Raji (cell line): Measurements from ENCODE around the gene ANKS1B.

ENCODE experiments used
- POLR2A ChIP-seq: IDR thresholded peaks from 2 replicates; pipeline ENCODE4 v1.6.1; 2011; ENCODE audit warnings: low read depth, low read length, control low read depth; ENCODE audit not compliant: insufficient read depth

Gene ANKS1B

DNA sequence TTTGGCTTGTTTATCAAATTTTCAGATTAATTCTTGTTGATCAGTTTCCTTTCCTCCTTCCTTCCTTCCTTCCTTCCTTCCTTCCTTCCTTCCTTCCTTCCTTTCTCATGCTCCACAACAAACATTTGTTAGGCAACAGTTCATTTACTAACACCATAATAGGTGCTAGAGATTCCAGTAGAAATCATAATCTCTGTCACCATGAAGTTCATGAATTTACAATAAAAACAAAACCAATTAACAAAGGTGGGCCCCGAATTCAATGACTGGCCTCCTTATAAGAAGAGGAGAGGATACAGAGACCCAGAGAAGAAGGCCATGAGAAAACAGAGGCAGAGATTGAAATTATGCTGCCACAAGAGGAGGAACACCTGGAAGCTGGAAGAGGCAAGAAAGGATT lies 604.0 kb downstream of the ANKS1B start:
- TF ChIP-seq POLR2A, result no peak

DNA sequence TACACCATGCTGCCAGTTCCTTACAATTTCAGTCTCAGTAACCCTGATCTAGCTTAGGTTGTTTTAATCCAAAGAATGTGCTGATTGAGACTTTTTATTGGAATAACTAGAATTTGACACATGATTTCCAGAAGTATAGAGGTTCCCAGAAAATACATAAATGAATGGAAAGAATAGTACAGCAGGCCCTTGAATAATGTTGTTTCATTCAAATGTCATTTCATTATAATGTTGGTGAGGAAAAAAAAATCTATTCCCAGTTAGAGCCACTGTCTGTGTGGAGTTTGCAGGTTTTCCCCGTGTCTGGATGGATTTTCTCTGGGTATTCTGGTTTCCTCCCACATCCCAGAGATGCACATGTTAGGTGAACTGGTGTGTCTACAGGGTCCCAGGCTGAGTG lies 610.7 kb downstream of the ANKS1B start:
- no peak for TF ChIP-seq POLR2A

DNA sequence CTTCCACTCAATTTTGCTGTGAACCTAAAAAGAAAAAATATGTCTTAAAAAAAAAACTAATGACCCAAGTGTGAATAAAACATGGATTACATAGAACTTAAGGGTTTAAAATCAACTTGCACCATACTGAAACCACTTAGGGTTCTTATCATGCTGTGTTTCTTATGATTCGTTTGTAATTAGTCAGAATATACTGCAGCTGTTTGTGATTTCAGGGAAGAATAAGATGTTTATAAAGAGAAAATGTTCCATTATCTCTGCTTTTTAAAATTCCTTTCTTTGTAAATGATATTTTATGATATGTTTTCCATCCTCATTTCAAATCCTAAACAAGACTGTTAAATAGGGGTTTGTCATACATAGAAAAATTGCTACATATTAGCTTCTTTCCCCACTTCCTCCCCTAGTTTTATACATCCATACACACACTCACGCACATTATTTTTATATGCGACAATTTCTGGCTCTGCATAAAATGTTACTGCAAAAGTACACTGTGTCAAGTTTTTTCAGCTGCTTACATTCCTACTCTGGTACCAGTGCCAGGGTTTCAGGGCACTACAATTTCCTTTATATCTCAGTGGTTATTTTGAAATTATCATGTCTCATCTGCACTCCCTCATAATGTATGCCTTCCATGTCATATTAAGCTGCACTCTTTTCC lies 612.3 kb downstream of the ANKS1B start:
- TF ChIP-seq POLR2A, result no peak

DNA sequence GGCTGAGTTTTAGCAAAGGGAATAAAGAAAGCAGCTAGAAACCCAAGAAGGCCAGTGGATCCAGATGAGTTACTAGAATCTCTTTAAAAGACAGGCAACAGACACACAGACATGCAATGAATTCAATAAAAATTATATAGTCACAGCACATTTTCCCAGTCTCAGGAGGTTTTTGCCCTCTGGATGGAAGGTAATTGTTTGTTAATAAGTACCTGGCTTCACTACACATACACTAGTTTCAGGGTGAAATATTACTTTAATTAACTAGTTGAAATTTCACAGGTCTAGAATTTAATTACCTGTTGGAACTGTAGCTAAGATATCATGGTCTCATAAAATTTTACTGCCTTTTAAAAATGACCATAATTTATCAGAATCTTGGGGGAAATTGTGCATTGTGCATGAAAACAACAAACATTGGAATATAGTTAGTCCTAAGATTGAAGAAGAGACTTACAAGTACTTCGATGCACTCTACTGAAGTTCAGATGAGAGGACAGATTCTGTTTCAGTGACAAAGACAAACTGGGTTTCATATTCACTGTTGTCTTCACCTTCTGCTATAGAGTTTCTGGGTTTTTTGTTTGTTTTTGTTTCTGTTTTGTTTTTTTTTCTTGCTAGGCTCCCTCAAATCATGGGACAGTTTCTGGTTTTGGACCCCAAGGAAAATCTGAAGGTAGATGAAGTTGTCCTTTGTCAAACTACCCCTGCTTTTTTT lies 614.2 kb downstream of the ANKS1B start:
- TF ChIP-seq POLR2A, result no peak

DNA sequence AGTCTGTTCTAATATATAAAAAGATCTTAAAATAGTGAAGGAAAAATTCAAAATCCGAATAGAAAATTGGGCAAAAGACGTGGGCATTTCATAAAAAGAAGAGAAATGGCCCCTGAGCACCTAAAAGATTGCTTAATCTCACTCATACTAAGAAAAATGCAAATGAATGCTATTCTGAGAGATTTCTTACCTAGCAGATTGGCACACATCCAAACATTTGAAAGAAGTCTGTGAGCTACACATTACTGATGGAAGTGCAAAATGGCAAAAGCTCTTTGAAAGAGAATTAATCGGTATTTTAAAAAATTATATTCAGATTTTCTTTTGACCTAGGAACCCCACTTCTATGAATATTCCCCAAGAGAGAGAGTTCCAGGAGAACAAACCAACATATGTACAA lies 617.6 kb downstream of the ANKS1B start:
- no peak for TF ChIP-seq POLR2A

DNA sequence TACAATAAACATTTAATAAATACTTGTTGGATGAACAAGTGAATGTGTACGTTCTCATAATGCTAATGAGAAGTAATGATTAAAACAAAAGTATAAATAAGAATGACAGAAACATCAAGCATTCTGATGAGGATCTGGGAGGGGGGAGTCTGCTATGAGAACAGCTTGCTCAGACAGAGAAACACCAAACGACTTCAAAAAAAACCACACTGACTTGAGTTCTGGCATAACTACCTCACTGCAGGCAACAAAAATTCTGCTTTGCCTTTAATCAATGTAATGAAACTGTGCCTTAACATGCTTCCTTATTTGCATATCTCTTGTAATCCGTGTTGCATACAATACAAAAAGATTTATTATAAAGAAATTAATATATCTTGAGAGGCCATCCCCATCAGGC lies 632.5 kb downstream of the ANKS1B start:
- no peak for TF ChIP-seq POLR2A

DNA sequence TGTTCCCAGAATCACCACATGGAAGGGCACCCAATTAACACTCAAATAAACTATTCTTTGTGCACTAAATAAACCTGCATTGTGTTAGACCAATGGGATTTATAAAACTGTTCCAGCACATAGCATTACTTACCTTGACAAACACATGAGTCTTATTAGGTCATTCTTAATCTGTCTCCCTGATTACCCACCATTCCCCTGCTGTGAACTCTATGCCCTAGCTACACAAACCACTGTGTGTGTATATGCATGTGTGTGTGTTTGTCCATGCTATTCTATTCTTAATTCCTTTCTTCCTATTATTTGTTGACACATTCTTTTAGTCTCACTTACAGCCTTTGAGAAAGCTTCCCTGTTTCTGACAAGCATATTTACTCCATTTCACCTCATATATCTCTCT lies 640.8 kb downstream of the ANKS1B start:
- TF ChIP-seq POLR2A, result no peak

DNA sequence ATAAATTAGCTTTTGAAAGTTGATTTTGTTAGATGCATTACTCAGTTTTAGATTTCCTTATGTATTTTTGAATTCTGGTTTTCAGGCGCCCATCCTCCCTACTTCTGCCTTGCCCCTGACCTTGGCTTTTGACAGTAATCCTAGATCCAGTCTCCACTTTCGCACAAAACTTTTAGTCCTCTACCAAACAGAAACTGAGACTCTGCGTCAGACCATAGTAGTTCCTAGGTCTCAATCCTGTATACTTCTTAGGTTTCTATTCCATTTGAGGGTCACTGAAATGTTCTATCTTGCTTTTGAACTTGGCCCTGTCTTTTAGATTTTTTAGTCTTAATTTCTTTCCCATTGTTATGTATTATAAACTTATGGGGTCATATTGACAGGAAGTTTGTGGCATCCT lies 645.1 kb downstream of the ANKS1B start:
- no peak for TF ChIP-seq POLR2A

DNA sequence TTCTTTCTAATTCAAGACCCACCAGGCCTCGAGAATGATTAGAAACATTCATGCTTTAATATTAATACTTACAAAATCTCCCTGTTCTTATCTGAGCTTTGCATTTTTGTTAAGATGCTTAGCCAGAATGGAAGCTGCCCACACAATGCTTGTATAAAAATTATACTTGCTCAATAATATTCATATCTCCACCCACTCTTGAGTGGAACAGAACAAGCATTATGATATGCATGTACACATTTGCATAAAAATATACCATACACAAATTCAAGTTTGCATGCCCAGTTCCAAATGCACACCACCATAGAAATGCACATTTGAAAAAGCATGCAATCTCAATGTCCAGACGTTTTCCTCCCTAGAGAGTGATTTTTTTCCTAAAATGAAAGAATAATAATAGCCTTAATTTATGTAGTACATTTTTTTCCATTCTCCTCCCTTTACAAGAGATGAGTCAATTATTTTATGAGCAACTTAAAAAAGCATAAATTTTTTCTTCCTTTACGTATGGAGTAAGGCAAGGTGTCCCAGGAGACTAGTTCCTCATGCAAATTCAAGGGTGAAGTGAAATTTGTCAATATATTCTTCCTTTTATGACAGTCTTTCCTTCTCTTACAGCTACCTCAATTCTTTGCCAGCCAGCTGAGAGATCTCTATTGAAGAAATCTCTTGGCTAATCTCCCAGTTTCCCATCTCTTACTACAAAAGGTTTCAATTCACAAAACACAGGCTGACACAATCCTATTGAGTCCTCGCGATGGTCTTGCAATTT lies 650.3 kb downstream of the ANKS1B start:
- TF ChIP-seq POLR2A, result no peak

DNA sequence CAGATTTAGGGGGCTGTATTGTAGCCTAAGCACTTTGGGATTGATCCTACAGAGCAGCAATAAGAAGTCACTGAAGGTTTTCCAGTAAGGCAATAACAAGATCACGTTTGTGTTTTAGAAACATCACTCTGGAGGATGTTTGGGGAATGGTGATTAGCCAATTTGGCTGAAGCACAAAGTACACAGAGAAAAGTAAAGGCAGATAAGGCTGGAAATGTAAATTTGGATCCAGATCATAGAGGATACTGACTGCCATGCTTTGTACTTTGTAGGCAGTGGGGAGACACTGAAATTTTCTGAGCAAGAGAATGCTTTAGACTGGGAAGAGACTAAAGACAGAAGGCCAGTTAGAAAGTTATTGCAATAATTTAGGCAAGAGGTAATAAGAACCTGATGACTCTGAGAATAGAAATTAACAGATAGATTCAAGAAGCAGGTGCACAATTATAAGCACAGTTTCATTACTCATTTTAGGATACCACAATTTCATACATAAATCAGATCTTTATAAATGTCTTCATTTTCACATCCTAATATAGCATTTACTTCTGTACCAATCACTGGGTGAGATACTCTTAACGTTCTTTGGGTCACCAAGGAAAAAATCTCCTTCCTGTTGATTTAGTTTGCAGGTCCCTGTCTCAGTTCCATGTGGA lies 651.7 kb downstream of the ANKS1B start:
- TF ChIP-seq POLR2A, result no peak

DNA sequence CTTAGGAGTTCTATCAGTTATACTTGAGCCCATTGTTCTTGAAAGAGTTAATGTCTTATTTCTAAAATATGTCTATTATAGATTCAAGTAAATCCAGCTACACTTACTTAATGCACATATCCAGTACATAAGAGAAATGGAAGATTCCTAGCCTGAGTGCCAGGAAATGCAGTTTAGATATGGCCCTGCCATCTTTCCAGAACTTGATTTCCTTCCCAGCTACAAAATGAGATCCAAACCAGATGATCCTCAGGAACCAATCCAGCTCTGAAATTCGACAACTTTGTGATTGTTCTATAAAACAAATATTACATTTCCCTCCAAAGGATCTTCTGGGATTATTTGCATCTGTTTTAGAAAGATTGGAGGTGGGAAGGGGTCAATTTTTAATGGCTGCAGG lies 654.5 kb downstream of the ANKS1B start:
- no peak for TF ChIP-seq POLR2A

DNA sequence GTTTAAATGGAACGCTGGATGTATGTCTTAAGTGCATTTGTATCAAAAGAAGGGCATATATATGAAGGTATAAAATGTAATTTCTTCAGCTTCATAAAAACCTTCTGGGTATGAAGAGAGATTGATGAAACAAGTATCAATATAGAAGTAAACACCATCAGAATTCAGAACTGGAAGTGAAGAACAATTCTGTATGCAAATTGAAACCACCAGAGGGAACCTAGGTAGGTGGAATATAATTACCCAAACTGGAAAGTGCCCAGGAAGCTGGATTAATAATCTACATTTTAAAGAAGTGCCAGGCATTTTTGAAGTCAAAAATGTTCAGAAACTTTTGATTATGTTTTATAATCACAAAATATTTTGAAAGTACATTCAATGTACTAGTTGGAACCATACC lies 673.4 kb downstream of the ANKS1B start:
- no peak for TF ChIP-seq POLR2A

DNA sequence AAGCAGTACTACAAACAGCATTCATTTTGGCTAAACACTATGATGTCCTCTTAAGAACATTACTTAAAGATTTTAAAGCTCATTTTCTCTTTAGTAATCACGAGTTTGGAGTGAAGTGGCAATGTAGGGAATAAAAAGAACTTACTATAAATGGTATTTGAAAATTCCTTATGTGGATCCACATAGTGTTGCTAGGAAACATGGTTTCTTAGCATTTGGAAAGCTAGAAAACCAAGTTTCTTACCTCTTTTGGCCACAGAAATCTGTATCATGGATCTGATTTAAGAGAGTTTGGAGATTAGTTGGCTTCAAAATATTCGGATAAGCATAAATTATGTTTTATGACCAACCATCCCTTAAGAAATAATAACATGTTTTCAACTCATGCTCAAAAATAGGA lies 674.9 kb downstream of the ANKS1B start:
- no peak for TF ChIP-seq POLR2A

DNA sequence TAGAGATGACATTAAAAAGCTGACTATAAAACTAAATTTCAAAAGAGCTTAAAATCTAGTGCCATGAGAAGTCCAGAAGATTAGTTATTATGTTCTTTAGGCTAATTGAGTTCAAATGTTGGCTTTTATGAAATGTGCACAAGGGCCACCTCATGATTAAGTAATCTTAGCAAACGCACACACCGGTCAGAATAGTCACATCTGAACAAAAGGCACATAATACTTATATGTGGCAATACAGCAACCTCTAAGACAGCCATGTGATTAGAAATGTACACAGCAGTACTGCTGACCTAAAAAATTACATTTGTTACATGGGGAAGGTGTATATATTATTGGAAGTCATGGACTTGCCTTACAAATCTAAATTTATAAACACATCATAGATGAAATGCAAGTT lies 681.9 kb downstream of the ANKS1B start:
- TF ChIP-seq POLR2A, result no peak

DNA sequence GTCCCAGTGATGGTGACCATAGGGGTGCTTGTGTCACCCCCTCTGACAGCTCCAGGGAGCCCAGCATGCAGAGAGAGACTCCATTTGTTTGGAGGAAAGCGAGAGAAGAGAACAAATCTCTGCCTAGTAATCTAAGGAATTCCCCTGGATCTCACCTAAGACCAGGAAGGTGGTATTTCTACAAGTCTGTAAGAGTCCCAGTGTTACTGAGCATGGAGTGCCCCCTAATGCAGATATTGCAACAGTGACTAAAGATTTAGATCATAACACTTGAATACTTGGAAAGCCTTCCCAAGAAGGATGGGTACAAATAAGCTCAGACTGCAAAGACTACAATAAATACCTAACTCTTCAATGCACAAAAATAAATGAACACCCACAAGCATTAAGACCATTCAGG lies 697.6 kb downstream of the ANKS1B start:
- no peak for TF ChIP-seq POLR2A

DNA sequence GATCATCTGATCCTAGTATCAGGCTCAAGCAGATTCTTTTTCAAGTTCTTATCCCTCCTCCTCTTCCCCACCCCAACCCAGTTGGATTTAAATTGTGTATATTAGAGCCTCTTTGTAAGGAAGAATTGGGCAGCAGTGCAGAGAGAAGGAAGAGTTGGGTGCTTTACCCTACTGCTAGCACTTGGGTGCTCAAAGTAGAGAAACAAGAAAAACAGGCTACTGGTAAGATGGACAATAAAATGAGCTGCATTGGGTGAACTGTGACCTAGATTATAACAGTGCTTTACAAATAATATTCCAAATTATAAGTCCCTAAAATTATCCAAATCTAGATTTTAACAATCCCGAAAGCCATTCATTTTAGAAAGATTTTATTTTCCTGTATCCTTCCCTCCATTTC lies 700.6 kb downstream of the ANKS1B start:
- TF ChIP-seq POLR2A, result no peak
